Measurements from ENCODE around the gene ABTB1. TPM values are rescaled to one million over a fixed set of nuclear protein-coding genes. Genes with fewer than 3 reads are reported as not detected.

Gene ABTB1
- total RNA-seq, 3 donors from 2014 or later (not counting 1 experiment from before 2014, with no cell fraction given), result 98.8 to 127 (median 107) TPM

DNA sequence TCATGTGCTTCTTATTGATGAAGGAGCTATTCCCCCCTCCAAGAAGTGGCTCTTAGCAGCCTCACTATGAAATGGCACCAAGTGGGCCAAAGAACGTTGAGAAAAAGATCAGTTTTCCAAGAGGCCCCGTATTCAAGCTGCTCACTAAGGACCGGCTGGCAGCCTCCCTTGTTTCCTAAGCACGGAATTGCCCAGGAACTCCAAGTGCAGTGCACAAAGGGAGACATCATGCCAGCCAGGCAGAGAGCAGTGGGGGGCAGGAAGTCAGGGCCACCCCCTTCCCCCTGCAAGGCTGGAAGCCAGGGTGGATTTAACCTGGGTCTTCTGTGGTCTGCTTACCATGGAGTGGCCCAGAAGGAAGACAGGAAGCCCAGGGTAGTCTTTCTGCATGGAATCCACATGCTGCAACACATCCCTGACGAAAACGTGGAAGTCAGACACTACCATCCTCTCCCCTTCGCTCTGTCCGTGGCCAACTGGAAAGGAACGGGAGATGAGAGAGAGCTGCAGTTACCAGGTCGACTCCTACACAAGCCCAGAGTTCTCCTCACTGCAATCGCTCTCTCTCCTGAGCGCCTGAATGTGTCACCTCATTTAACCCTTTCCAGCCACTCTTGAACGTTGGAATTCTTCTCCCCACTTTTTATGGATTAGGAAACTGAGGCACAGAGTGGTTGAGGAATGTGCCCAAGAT, 49.5 kb downstream of the ABTB1 start:
- Histone ChIP-seq H3K27ac (ENCODE audit: low read length) (no peak overlapping the region), H3K4me3 (ENCODE audit: low read length) (no peak overlapping the region), H3K27me3 (ENCODE audit: control insufficient read depth, insufficient read depth, low read length) (no peaks in the 10 kb centered on the region), H3K9me3 (ENCODE audit: control insufficient read depth, insufficient read depth, low read length) (no peaks in the 10 kb centered on the region), H3K36me3 (ENCODE audit: control insufficient read depth, insufficient read depth, low read length) (no peaks in the 10 kb centered on the region), H3K4me1 (ENCODE audit: control insufficient read depth, insufficient read depth, low read length) (no peaks in the 10 kb centered on the region)
- peaks cover 0 to 6% of the 10 kb centered on the region in 2 donors for H3K27me3 Mint-ChIP-seq (ENCODE audit: low read depth in 2 of 2)
- TF ChIP-seq, protein P1, sequence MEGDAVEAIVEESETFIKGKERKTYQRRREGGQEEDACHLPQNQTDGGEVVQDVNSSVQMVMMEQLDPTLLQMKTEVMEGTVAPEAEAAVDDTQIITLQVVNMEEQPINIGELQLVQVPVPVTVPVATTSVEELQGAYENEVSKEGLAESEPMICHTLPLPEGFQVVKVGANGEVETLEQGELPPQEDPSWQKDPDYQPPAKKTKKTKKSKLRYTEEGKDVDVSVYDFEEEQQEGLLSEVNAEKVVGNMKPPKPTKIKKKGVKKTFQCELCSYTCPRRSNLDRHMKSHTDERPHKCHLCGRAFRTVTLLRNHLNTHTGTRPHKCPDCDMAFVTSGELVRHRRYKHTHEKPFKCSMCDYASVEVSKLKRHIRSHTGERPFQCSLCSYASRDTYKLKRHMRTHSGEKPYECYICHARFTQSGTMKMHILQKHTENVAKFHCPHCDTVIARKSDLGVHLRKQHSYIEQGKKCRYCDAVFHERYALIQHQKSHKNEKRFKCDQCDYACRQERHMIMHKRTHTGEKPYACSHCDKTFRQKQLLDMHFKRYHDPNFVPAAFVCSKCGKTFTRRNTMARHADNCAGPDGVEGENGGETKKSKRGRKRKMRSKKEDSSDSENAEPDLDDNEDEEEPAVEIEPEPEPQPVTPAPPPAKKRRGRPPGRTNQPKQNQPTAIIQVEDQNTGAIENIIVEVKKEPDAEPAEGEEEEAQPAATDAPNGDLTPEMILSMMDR (IDR thresholded peaks at IDR 0.05), result no peak
- intact Hi-C loops (cut with micrococcal nuclease), result no loop called here
- H3K4me3 Mint-ChIP-seq, result no peak overlapping the region
- 83% methylated on average over 12 of the region's 13 CpGs for WGBS (ENCODE audit: insufficient coverage)
- no peak for ATAC-seq
- no peak overlapping the region for H3K27ac Mint-ChIP-seq
- DNase-seq, result no peak
- H3K4me1 Mint-ChIP-seq, result no peaks in the 10 kb centered on the region
- no peaks in the 10 kb centered on the region for H3K9me3 Mint-ChIP-seq
- H3K36me3 Mint-ChIP-seq, result no peaks in the 10 kb centered on the region

DNA sequence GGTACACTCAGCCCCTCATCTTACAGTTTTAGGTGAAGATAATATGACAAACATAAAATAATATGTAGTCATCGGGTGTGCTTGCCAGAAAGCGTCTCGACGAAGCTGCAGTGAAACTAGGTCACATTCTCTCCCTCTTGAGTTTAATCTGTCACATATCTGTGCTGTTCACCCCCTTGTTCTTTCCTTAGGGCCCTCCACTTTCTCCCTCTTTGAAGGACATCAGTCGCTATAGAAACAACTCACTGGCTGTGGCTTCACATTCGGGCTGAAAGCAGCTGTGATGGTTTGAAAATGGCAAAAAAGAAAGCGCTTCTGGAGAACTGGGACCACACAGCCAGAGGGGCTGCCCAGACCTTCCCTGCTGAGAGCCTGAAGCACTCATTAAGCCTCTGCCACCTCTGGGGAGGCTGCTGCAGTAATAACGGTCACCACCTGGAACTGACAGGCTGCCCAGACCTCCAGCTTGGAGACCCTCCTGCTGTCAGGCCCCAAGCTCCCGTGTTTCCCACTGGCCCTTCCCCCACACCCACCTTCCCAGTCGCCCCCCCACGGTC, 50.3 kb downstream of the ABTB1 start:
- Mint-ChIP-seq H3K9me3 (no peaks in the 10 kb centered on the region), H3K4me3 (no peak overlapping the region), H3K4me1 (no peaks in the 10 kb centered on the region), H3K27me3 (ENCODE audit: low read depth in 2 of 2) (peaks cover 0 to 6% of the 10 kb centered on the region in 2 donors), H3K27ac (no peak overlapping the region), H3K36me3 (no peaks in the 10 kb centered on the region)
- Histone ChIP-seq H3K4me1 (ENCODE audit: control insufficient read depth, insufficient read depth, low read length) (no peaks in the 10 kb centered on the region), H3K27ac (ENCODE audit: low read length) (no peak overlapping the region), H3K9me3 (ENCODE audit: control insufficient read depth, insufficient read depth, low read length) (no peaks in the 10 kb centered on the region), H3K36me3 (ENCODE audit: control insufficient read depth, insufficient read depth, low read length) (no peaks in the 10 kb centered on the region), H3K27me3 (ENCODE audit: control insufficient read depth, insufficient read depth, low read length) (no peaks in the 10 kb centered on the region), H3K4me3 (ENCODE audit: low read length) (no peak overlapping the region)
- intact Hi-C loops (cut with micrococcal nuclease), result no loop called here
- DNase-seq (no peak), ATAC-seq (no peak)
- 70% methylated on average over 11 of the region's 11 CpGs for WGBS (ENCODE audit: insufficient coverage)
- TF ChIP-seq, protein P1 (IDR thresholded peaks at IDR 0.05), result no peak

DNA sequence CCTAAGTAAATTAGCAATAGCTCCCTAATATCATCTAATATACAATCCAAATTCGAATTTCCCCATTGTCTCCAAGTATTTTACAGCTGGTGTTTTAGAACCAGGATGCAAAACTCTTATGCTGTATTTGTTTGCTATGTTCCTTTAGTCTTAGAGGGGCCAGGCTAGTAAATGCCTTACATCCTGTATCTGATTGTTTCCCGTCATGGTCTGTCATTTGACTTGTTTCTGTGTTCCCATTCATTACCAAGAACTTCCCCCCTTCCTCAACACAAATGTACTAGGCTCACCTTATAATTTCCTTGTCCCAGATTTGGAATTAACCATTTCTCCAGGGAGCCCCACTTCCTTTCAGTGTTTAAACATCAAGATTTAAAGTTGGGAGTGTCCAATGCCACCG, 54.1 kb downstream of the ABTB1 start:
- no peak overlapping the region for H3K4me3 ChIP-seq (ENCODE audit: low read length)
- Mint-ChIP-seq H3K27me3 (ENCODE audit: low read depth in 2 of 2) (peaks cover 0 to 6% of the 10 kb centered on the region in 2 donors), H3K36me3 (no peaks in the 10 kb centered on the region), H3K9me3 (no peaks in the 10 kb centered on the region), H3K4me1 (no peaks in the 10 kb centered on the region), H3K27ac (no peak overlapping the region), H3K4me3 (no peak overlapping the region)
- intact Hi-C loops (cut with micrococcal nuclease), result no loop called here
- no peaks in the 10 kb centered on the region for H3K36me3 ChIP-seq (ENCODE audit: control insufficient read depth, insufficient read depth, low read length)
- H3K4me1 ChIP-seq (ENCODE audit: control insufficient read depth, insufficient read depth, low read length), result peaks cover 9% of the 10 kb centered on the region
- DNase-seq (no peak), ATAC-seq (no peak)
- H3K9me3 ChIP-seq (ENCODE audit: control insufficient read depth, insufficient read depth, low read length), result no peaks in the 10 kb centered on the region
- whole genome bisulfite sequencing (ENCODE audit: insufficient coverage), result 72% methylated on average over 2 of the region's 3 CpGs
- H3K27me3 ChIP-seq (ENCODE audit: control insufficient read depth, insufficient read depth, low read length), result no peaks in the 10 kb centered on the region
- H3K27ac ChIP-seq (ENCODE audit: low read length), result no peak overlapping the region
- TF ChIP-seq, protein P1 (IDR thresholded peaks at IDR 0.05), result no peak
